ENCODE data around the gene TCF12. TPM values are rescaled to one million over a fixed set of nuclear protein-coding genes. Genes with fewer than 3 reads are reported as not detected.

TCF12 gene
- total RNA-seq, 1 experiment from 2014 or later, result 76.7 TPM

DNA sequence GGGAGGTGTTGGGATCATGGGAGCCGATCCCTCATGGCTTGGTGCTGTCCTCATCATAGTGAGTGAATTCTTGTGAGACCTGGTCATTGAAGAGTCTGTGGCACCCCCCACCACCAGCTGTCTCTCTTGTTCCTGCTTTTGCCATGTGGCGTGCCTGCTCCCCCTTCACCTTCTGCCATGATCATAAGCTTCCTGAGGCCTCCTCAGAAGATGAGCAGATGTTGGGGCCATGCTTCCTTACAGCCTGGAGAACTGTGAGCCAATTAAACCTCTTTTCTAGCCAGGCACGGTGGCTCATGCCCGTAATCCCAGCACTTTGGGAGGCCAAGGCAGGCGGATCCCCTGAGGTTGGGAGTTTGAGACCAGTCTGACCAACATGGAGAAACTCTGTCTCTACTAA lies 420.9 kb downstream of the TCF12 start:
- TF ChIP-seq, protein P1, sequence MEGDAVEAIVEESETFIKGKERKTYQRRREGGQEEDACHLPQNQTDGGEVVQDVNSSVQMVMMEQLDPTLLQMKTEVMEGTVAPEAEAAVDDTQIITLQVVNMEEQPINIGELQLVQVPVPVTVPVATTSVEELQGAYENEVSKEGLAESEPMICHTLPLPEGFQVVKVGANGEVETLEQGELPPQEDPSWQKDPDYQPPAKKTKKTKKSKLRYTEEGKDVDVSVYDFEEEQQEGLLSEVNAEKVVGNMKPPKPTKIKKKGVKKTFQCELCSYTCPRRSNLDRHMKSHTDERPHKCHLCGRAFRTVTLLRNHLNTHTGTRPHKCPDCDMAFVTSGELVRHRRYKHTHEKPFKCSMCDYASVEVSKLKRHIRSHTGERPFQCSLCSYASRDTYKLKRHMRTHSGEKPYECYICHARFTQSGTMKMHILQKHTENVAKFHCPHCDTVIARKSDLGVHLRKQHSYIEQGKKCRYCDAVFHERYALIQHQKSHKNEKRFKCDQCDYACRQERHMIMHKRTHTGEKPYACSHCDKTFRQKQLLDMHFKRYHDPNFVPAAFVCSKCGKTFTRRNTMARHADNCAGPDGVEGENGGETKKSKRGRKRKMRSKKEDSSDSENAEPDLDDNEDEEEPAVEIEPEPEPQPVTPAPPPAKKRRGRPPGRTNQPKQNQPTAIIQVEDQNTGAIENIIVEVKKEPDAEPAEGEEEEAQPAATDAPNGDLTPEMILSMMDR (conservative IDR thresholded peaks at IDR 0.05), result no peak
- H3K9ac ChIP-seq (ENCODE audit: extremely low read depth, insufficient read length, low read length), result no peak overlapping the region
- no peaks in the 10 kb centered on the region for H3K4me1 ChIP-seq (ENCODE audit: insufficient read depth, low read length)
- Mint-ChIP-seq H3K4me1 (peaks cover 20 to 24% of the 10 kb centered on the region in 2 experiments), H3K27ac (peak overlapping the region in 1 of 3 experiments; percentile 63; a peak in 1 of 7 replicates), H3K36me3 (ENCODE audit: insufficient read depth in 1 of 3, low read depth in 3 of 3) (no peaks in the 10 kb centered on the region), H3K27me3 (ENCODE audit: low read depth) (no peaks in the 10 kb centered on the region), H3K9me3 (no peaks in the 10 kb centered on the region), H3K4me3 (no peak overlapping the region)
- H4K20me1 ChIP-seq (ENCODE audit: control insufficient read depth, insufficient read depth, insufficient read length), result no peaks in the 10 kb centered on the region
- no peak overlapping the region for H3K4me2 ChIP-seq (ENCODE audit: insufficient read depth, insufficient read length, low read length)
- no peak overlapping the region for H4K5ac ChIP-seq (ENCODE audit: insufficient read length, low read depth, low read length)
- no peak overlapping the region for H2BK5ac ChIP-seq (ENCODE audit: insufficient read length, low read length)
- no peak overlapping the region for H3K18ac ChIP-seq (ENCODE audit: insufficient read length, low read depth, low read length)
- H3K23ac ChIP-seq (ENCODE audit: insufficient read length, low read depth, low read length), result no peak overlapping the region
- no peaks in the 10 kb centered on the region for H3K9me3 ChIP-seq (ENCODE audit: control insufficient read depth, low read depth, low read length)
- H2BK120ac ChIP-seq (ENCODE audit: low read depth, low read length, poor library complexity, severe bottlenecking), result no peak overlapping the region
- no peak overlapping the region for H4K91ac ChIP-seq (ENCODE audit: insufficient read length, low read depth, low read length)
- no peak overlapping the region for H3K14ac ChIP-seq (ENCODE audit: insufficient read depth, low read length)
- no peaks in the 10 kb centered on the region for H3K79me2 ChIP-seq (ENCODE audit: insufficient read depth, low read length)
- H4K8ac ChIP-seq (replicated peaks; ENCODE audit: insufficient read length, low read depth, low read length), result no peak overlapping the region
- H2BK12ac ChIP-seq (ENCODE audit: insufficient read length, low read depth, low read length), result no peak overlapping the region
- H2AK5ac ChIP-seq (ENCODE audit: insufficient read length, low read length), result no peak overlapping the region
- no CpG with 5 or more reads among the region's 5 CpGs for WGBS (ENCODE audit: extremely low coverage, insufficient read length, low lambda C conversion rate)
- no peak overlapping the region for H3T11ph ChIP-seq (ENCODE audit: low read length)
- DNase-seq, result no peak
- no peaks in the 10 kb centered on the region for H3K27me3 ChIP-seq (ENCODE audit: insufficient read depth, low read length)
- H2AFZ ChIP-seq (ENCODE audit: low read length), result no peak overlapping the region
- no peaks in the 10 kb centered on the region for H3K23me2 ChIP-seq (ENCODE audit: insufficient read length, low read depth, low read length, poor library complexity, severe bottlenecking)
- H3K27ac ChIP-seq (ENCODE audit: insufficient read length, low read depth, low read length), result no peak overlapping the region
- no peak overlapping the region for H2BK20ac ChIP-seq (ENCODE audit: low read depth, low read length, poor library complexity, severe bottlenecking)
- H3K56ac ChIP-seq (ENCODE audit: insufficient read length, low read depth, low read length), result no peak overlapping the region
- H2BK15ac ChIP-seq (ENCODE audit: low read depth, low read length), result no peak overlapping the region
- no peaks in the 10 kb centered on the region for H3K79me1 ChIP-seq (ENCODE audit: insufficient read depth, low read depth, low read length, poor library complexity, severe bottlenecking)
- H3K4ac ChIP-seq (ENCODE audit: low read depth, low read length), result no peak overlapping the region

Other genes starting within 250 kb of the TCF12 start
- gene ZNF280D, start 185.1 kb upstream of the TCF12 start, total RNA-seq (2021), result 5.7 and 6.1 TPM in 2 replicates

Data from H9 (cell line).